Endothelial cell of umbilical vein (primary cell): ENCODE results near the gene GPRC6A. TPM values are rescaled to one million over a fixed set of nuclear protein-coding genes. Genes with fewer than 3 reads are reported as not detected.

Experiments
- BruUV-seq: library from RNA; stranded (reverse); fragments of 400-500 nt; replicated peaks from 2 replicates; lab custom pipeline; 2021; lab: Mats Ljungman, UMichigan
- CTCF ChIA-PET: fragments of 300-600, 350-600 bp; sonication (Branson Sonifier 250); formaldehyde crosslinking; loops from one replicate; lab custom pipeline; 2021; ENCODE audit warnings: antibody characterized with exemption, inconsistent platforms; lab: Charles Lee
- POLR2A ChIA-PET: fragments of 300-600, 350-600 bp; sonication (Branson Sonifier 250); formaldehyde crosslinking; loops from one replicate; lab custom pipeline; 2021; ENCODE audit warnings: antibody characterized with exemption, inconsistent platforms; lab: Charles Lee
- DNase-seq: peaks from one replicate; pipeline ENCODE4 v3.0.0-alpha.2; 2011; ENCODE audit warnings: low read depth, low spot score
- FAIRE-seq: peaks from 2 replicates; lab custom pipeline; 2011; peaks lifted over from hg19 to GRCh38; lab: Jason Lieb, UNC
- H2AFZ ChIP-seq: 2 replicates; pipeline ENCODE4 v1.6.0; 2012; ENCODE audit warnings: low read depth, low read length, control low read depth, inconsistent platforms
- H3K27ac ChIP-seq: 2 replicates; pipeline ENCODE4 v1.5.1; 2011; ENCODE audit warnings: low read depth, mild to moderate bottlenecking, control low read depth, low read length, moderate library complexity; ENCODE audit not compliant: insufficient read depth
- H3K27me3 ChIP-seq, 2 experiments: 2 replicates each; pipeline versions ENCODE4 v1.6.0 to v1.6.1; 2011; ENCODE audit warnings: low read length in 2 of 2, mixed read lengths in 1 of 2; ENCODE audit not compliant: control insufficient read depth in 2 of 2, insufficient read depth in 2 of 2
- H3K36me3 ChIP-seq, 2 experiments: 2 replicates in 1 of 2; 3 replicates in 1 of 2; pipeline ENCODE4 v1.5.1; 2011; ENCODE audit warnings: low read length in 2 of 2, mild to moderate bottlenecking in 1 of 2, moderate library complexity in 1 of 2; ENCODE audit not compliant: control insufficient read depth in 2 of 2, insufficient read depth in 2 of 2; ENCODE audit errors: extremely low read depth in 1 of 2
- H3K4me1 ChIP-seq: 3 replicates; pipeline ENCODE4 v1.5.1; 2011; ENCODE audit warnings: mild to moderate bottlenecking, low read length; ENCODE audit not compliant: control insufficient read depth, insufficient read depth; ENCODE audit errors: extremely low read depth
- H3K4me2 ChIP-seq: 2 replicates; pipeline ENCODE4 v1.6.1; 2011; ENCODE audit warnings: low read length, control low read depth, mixed read lengths; ENCODE audit not compliant: insufficient read depth
- H3K4me3 ChIP-seq, 3 experiments: fragments of 200-600 bp in 1 of 3; sonication (generic), shearing (Covaris generic) in 1 of 3; replicated peaks in 1 of 3; 2 replicates each; pipeline ENCODE4 v1.5.1; 2011 to 2016; ENCODE audit warnings: control low read depth in 3 of 3, low read length in 3 of 3, mild to moderate bottlenecking in 2 of 3, inconsistent platforms in 1 of 3, low read depth in 1 of 3, moderate library complexity in 1 of 3; ENCODE audit not compliant: insufficient read depth in 1 of 3
- H3K79me2 ChIP-seq: 2 replicates; pipeline ENCODE4 v1.6.0; 2012; ENCODE audit warnings: low read length, inconsistent platforms; ENCODE audit not compliant: control insufficient read depth, insufficient read depth
- H3K9ac ChIP-seq: replicated peaks from 2 replicates; pipeline ENCODE3; 2011; ENCODE audit warnings: low read length, control low read depth; ENCODE audit not compliant: insufficient read depth; ENCODE audit errors: extremely low read depth
- H3K9me1 ChIP-seq: replicated peaks from 3 replicates; pipeline ENCODE4 v1.6.0; 2011; ENCODE audit warnings: mild to moderate bottlenecking, low read length; ENCODE audit not compliant: control insufficient read depth, insufficient read depth; ENCODE audit errors: extremely low read depth
- H3K9me3 ChIP-seq: replicated peaks from 2 replicates; pipeline ENCODE4 v1.5.1; 2012; ENCODE audit warnings: low read length, inconsistent platforms; ENCODE audit not compliant: control insufficient read depth, insufficient read depth
- H4K20me1 ChIP-seq: replicated peaks from 2 replicates; pipeline ENCODE3; 2011; ENCODE audit warnings: mild to moderate bottlenecking, low read length; ENCODE audit not compliant: control insufficient read depth, insufficient read depth; ENCODE audit errors: extremely low read depth
- CTCF ChIP-seq, 2 donors: IDR thresholded peaks; 1 replicate in 1 of 2; 2 replicates in 1 of 2; pipeline ENCODE4 v1.5.1; 2011; ENCODE audit warnings: low read length in 2 of 2, mild to moderate bottlenecking in 2 of 2, moderate library complexity in 2 of 2, control low read depth in 1 of 2, inconsistent platforms in 1 of 2, low read depth in 1 of 2; ENCODE audit not compliant: insufficient read depth in 1 of 2; ENCODE audit errors: extremely low read depth in 1 of 2
- EZH2 ChIP-seq: IDR thresholded peaks from 2 replicates; pipeline ENCODE4 v1.6.1; 2012; ENCODE audit warnings: borderline replicate concordance, low read depth, mild to moderate bottlenecking, moderate library complexity, low read length, inconsistent platforms; ENCODE audit not compliant: severe bottlenecking
- FOS ChIP-seq: IDR thresholded peaks from 2 replicates; pipeline ENCODE4 v1.6.1; 2011; ENCODE audit warnings: mild to moderate bottlenecking, low read length, moderate library complexity, borderline replicate concordance; ENCODE audit not compliant: insufficient read depth
- GATA2 ChIP-seq: IDR thresholded peaks from 2 replicates; pipeline ENCODE4 v1.7.0; 2011; ENCODE audit warnings: low read depth, mild to moderate bottlenecking, moderate library complexity, mixed read lengths, low read length; ENCODE audit not compliant: insufficient read length, insufficient read depth
- JUN ChIP-seq: IDR thresholded peaks from 2 replicates; pipeline ENCODE4 v1.6.1; 2011; ENCODE audit warnings: borderline replicate concordance, low read depth; ENCODE audit not compliant: insufficient read length, insufficient read depth
- MAX ChIP-seq: IDR thresholded peaks from 2 replicates; pipeline ENCODE4 v1.6.1; 2011; ENCODE audit not compliant: insufficient read depth, insufficient read length
- MYC ChIP-seq: IDR thresholded peaks from one replicate; pipeline ENCODE4 v1.6.1; 2011; ENCODE audit warnings: mild to moderate bottlenecking, low read depth, low read length
- POLR2A ChIP-seq: IDR thresholded peaks from 2 replicates; pipeline ENCODE4 v1.6.1; 2012; ENCODE audit warnings: low read depth, mild to moderate bottlenecking, control low read depth, low read length
- POLR2AphosphoS5 ChIP-seq: IDR thresholded peaks from 2 replicates; pipeline ENCODE4 v1.6.1; 2012; ENCODE audit warnings: low read depth, mild to moderate bottlenecking, control low read depth, low read length, moderate library complexity; ENCODE audit not compliant: insufficient read depth
- dilution Hi-C: fragments of 300-500 bp; cut with MboI; formaldehyde crosslinking; loops from one replicate; pipeline ENCODE4 v1.15.0; 2019; ENCODE audit warnings: low sequenced_read_pairs; ENCODE audit not compliant: extremely low pct_ligation_motif_present
- intact Hi-C: fragments of 100-400 bp; cut with micrococcal nuclease; formaldehyde crosslinking; loops from one replicate; pipeline ENCODE4 v1.10.0; 2022
- polyA plus RNA-seq, 4 experiments: library from polyadenylated mRNA; depleted of rRNA in 3 of 4; stranded (reverse) in 3 of 4; unstranded in 1 of 4; fragments of >200 nt; gene quantifications; 2 replicates each; pipeline versions ENCODE4 v1.2.1 to v1.2.3, GENCODE V29; 2011 to 2012; ENCODE audit warnings: missing spikeins in 1 of 4
- total RNA-seq: library from RNA; stranded (reverse); gene quantifications from 2 replicates; pipeline ENCODE4 v1.2.3, GENCODE V29; 2021

GPRC6A gene
- total and polyA plus RNA-seq, 2 donors (not counting 3 experiments of a cell fraction or from before 2014, with no cell fraction given) = not detected

- Histone ChIP-seq H4K20me1 (no peaks in the 10 kb centered on the region), H2AFZ (no peak overlapping the region), H3K4me3 (no peak overlapping the region), H3K4me2 (no peak overlapping the region), H3K4me1 (no peaks in the 10 kb centered on the region), H3K9ac (no peak overlapping the region), H3K27ac (no peak overlapping the region), H3K9me3 (no peaks in the 10 kb centered on the region), H3K9me1 (no peaks in the 10 kb centered on the region), H3K79me2 (no peaks in the 10 kb centered on the region), H3K36me3 (no peaks in the 10 kb centered on the region), H3K27me3 (peaks cover 5 to 6% of the 10 kb centered on the region in 2 experiments)
- DNase-seq (no peak), FAIRE-seq (no peak)
- intact Hi-C loops = no loop called here
- dilution Hi-C loops = no loop called here
- ChIA-PET CTCF (no interaction called here), POLR2A (no interaction called here)
- no peak for TF ChIP-seq MAX
- TF ChIP-seq CTCF (IDR thresholded peaks at IDR 0.05; ENCODE audit: extremely low read depth in 1 of 2, insufficient read depth in 1 of 2, low read depth in 1 of 2, low read length in 2 of 2) = no peak
- TF ChIP-seq FOS = no peak
- no peak for TF ChIP-seq POLR2A
- TF ChIP-seq JUN = no peak
- no peak for TF ChIP-seq POLR2AphosphoS5
- no peak for TF ChIP-seq GATA2
- TF ChIP-seq MYC = no peak
- TF ChIP-seq EZH2 = no peak
- no TSS peak for BruUV-seq
Observed at GRCh38 chr6:116812051-116812650, 16.7 kb downstream of the GPRC6A start.
